ENCODE measurements around the gene RAMP3.

GRCh38 chr7:45145881-45146280 is 11.7 kb upstream of the RAMP3 start:
- TF ChIP-seq CTCF (IDR thresholded peaks at IDR 0.05): no peak
- no peak for TF ChIP-seq POLR2A (IDR thresholded peaks at IDR 0.05)
- no peak for TF ChIP-seq EP300 (IDR thresholded peaks at IDR 0.05)

Measured in tibial nerve (tissue), 4 donors.